ENCODE results near the gene TPST1. TPM values are rescaled to one million over a fixed set of nuclear protein-coding genes. Genes with fewer than 3 reads are reported as not detected.

Gene TPST1
- total and polyA plus RNA-seq, 9 of the 15 experiments (the other 6 are each of a cell fraction or from before 2014, with no cell fraction given) = 0.15 to 2.2 (median 0.53) TPM

GRCh38 chr7:66219805-66220204 lies 14.7 kb downstream of the TPST1 start:
- ATAC-seq (no peak), DNase-seq (ENCODE audit: extremely low read depth in 1 of 4, low spot score in 3 of 4) (no peak), FAIRE-seq (no peak)
- POLR2A ChIA-PET = interaction anchor here (0.7 to 1.0 kb wide), 3 partner anchors 12 to 207 kb away, joined by 3 read pairs; no protein-coding TSS in a partner anchor
- BruUV-seq (replicated peaks) = no TSS peak
- Histone ChIP-seq H2AFZ (ENCODE audit: low read depth, low read length) (no peak overlapping the region), H3K9me1 (ENCODE audit: control insufficient read depth, insufficient read depth, low read length) (no peaks in the 10 kb centered on the region), H3K79me2 (ENCODE audit: control insufficient read depth, insufficient read depth, low read length) (no peaks in the 10 kb centered on the region), H3K36me3 (ENCODE audit: control insufficient read depth, insufficient read depth, low read length) (no peaks in the 10 kb centered on the region), H3K9me3 (replicated peaks; ENCODE audit: control insufficient read depth, insufficient read depth, low read depth, low read length) (no peaks in the 10 kb centered on the region), H3K27ac (ENCODE audit: extremely low read depth, low read depth, low read length) (no peak overlapping the region), H3K9ac (ENCODE audit: insufficient read depth in 1 of 2, low read depth in 2 of 2, low read length in 2 of 2) (no peak overlapping the region), H3K4me1 (replicated peaks in 1 of 2; ENCODE audit: control insufficient read depth in 2 of 2, insufficient read depth in 2 of 2, low read length in 2 of 2) (no peaks in the 10 kb centered on the region), H3K4me2 (ENCODE audit: insufficient read depth, low read length) (no peak overlapping the region), H4K20me1 (replicated peaks; ENCODE audit: control insufficient read depth, insufficient read depth, low read length) (no peaks in the 10 kb centered on the region), H3K4me3 (no peak overlapping the region), H3K27me3 (ENCODE audit: control insufficient read depth in 2 of 2, insufficient read depth in 2 of 2, low read length in 2 of 2) (peaks cover 13% of the 10 kb centered on the region in 2 experiments)
- 0% methylated on average over 1 of the region's 1 CpG for WGBS (ENCODE audit: insufficient coverage, low coverage, missing lambda C conversion rate)
- in situ Hi-C loops (cut with MboI) = no loop called here
- intact Hi-C loops (cut with micrococcal nuclease) = no loop called here
- CTCF ChIA-PET (ENCODE audit: low intra/inter-chr PET ratio) = no interaction called here
- no peak for TF ChIP-seq ZNF407 (IDR thresholded peaks at IDR 0.05; ENCODE audit: low read depth)
- no peak for TF ChIP-seq RHOXF2B (CRISPR knock-in tag; conservative IDR thresholded peaks at IDR 0.05)
- TF ChIP-seq FOXA3 (CRISPR knock-in tag; conservative IDR thresholded peaks at IDR 0.05 in 1 of 2, IDR thresholded peaks at IDR 0.05 in 1 of 2) = no peak
- no peak for TF ChIP-seq SMAD3 (CRISPR knock-in tag; conservative IDR thresholded peaks at IDR 0.05)
- TF ChIP-seq KDM4B (IDR thresholded peaks at IDR 0.05; ENCODE audit: borderline replicate concordance in 2 of 2, low read depth in 1 of 2) = no peak
- no peak for TF ChIP-seq FOXJ2 (tag; IDR thresholded peaks at IDR 0.05)
- no peak for TF ChIP-seq RUNX1 (IDR thresholded peaks at IDR 0.05; ENCODE audit: low read depth)
- TF ChIP-seq ERF (CRISPR knock-in tag; IDR thresholded peaks at IDR 0.05) = no peak
- TF ChIP-seq GMEB1 (CRISPR knock-in tag; IDR thresholded peaks at IDR 0.05) = no peak
- no peak for TF ChIP-seq ELF4 (CRISPR knock-in tag; IDR thresholded peaks at IDR 0.05)
- no peak for TF ChIP-seq LEF1 (IDR thresholded peaks at IDR 0.05)
- TF ChIP-seq NFYB (IDR thresholded peaks at IDR 0.05; ENCODE audit: extremely low read depth, insufficient read length) = no peak
- TF ChIP-seq HDAC6 (IDR thresholded peaks at IDR 0.05; ENCODE audit: low read depth, low read length) = no peak

Data from K562 (cell line).